Measurements from ENCODE around the gene UBE2G1.
"Not testable (repeated sequence)": the region's sequence is repeated elsewhere in the genome, so short reads cannot be mapped to it uniquely, and the experiment has no call there.

Gene UBE2G1

GRCh38 chr17:4256952-4257351 lies 109.5 kb downstream of the UBE2G1 start:
- TF ChIP-seq ZFX (IDR thresholded peaks at IDR 0.05), result no peak
- no peak for TF ChIP-seq CTCF (conservative IDR thresholded peaks at IDR 0.05)
- no peak overlapping the region for H3K27ac ChIP-seq

GRCh38 chr17:4255271-4255670 lies 111.2 kb downstream of the UBE2G1 start:
- not testable (repeated sequence) for H3K27ac ChIP-seq

- no peak overlapping the region for H3K27ac ChIP-seq
These were observed 115.6 kb downstream of the UBE2G1 start for GRCh38 chr17:4250887-4251286.

GRCh38 chr17:4249452-4250029 lies 116.9 kb downstream of the UBE2G1 start:
- H3K27ac ChIP-seq, result no peak overlapping the region
- TF ChIP-seq ZFX (IDR thresholded peaks at IDR 0.05) (no peak), CTCF (conservative IDR thresholded peaks at IDR 0.05) (peak; percentile 76)

More at GRCh38 chr17:4250887-4251286, 115.6 kb downstream of the UBE2G1 start:
- TF ChIP-seq ZFX (IDR thresholded peaks at IDR 0.05) (no peak), CTCF (conservative IDR thresholded peaks at IDR 0.05) (no peak)

GRCh38 chr17:4248504-4249277 lies 117.8 kb downstream of the UBE2G1 start:
- no peak for TF ChIP-seq ZFX (IDR thresholded peaks at IDR 0.05)
- TF ChIP-seq CTCF (conservative IDR thresholded peaks at IDR 0.05), result no peak

GRCh38 chr17:4247971-4248388 lies 118.5 kb downstream of the UBE2G1 start:
- H3K27ac ChIP-seq, result no peak overlapping the region
- TF ChIP-seq ZFX (IDR thresholded peaks at IDR 0.05), result no peak
- no peak for TF ChIP-seq CTCF (conservative IDR thresholded peaks at IDR 0.05)

More at GRCh38 chr17:4248504-4249277, 117.8 kb downstream of the UBE2G1 start:
- H3K27ac ChIP-seq, result no peak overlapping the region

GRCh38 chr17:4247361-4247970 lies 119.0 kb downstream of the UBE2G1 start:
- TF ChIP-seq CTCF (conservative IDR thresholded peaks at IDR 0.05), result no peak
- TF ChIP-seq ZFX (IDR thresholded peaks at IDR 0.05), result no peak
- no peak overlapping the region for H3K27ac ChIP-seq

All from C4-2B (cell line).